IPS-20b (cell line): ENCODE results near the gene CCDC97.

Experiments
- H3K27ac ChIP-seq: one replicate; pipeline ENCODE4 v1.5.1; 2013; ENCODE audit warnings: low read length
- H3K27me3 ChIP-seq: 2 replicates; pipeline ENCODE4 v1.6.1; 2013; ENCODE audit warnings: mild to moderate bottlenecking, low read length, inconsistent platforms; ENCODE audit not compliant: insufficient read depth
- H3K36me3 ChIP-seq: 2 replicates; pipeline ENCODE4 v1.6.1; 2013; ENCODE audit warnings: low read depth, mild to moderate bottlenecking, inconsistent platforms, low read length, moderate library complexity; ENCODE audit not compliant: insufficient read depth
- H3K4me1 ChIP-seq: 2 replicates; pipeline ENCODE4 v1.6.1; 2013; ENCODE audit warnings: mild to moderate bottlenecking, control low read depth, inconsistent platforms, low read length, moderate library complexity; ENCODE audit not compliant: insufficient read depth
- H3K4me3 ChIP-seq: 2 replicates; pipeline ENCODE4 v1.5.1; 2013; ENCODE audit warnings: mild to moderate bottlenecking, low read length, inconsistent platforms
- H3K9ac ChIP-seq: 2 replicates; pipeline ENCODE4 v1.6.1; 2013; ENCODE audit warnings: low read depth, mild to moderate bottlenecking, inconsistent platforms, low read length, moderate library complexity
- H3K9me3 ChIP-seq: 2 replicates; pipeline ENCODE4 v1.6.1; 2013; ENCODE audit warnings: mild to moderate bottlenecking, low read depth, low read length, inconsistent platforms; ENCODE audit not compliant: insufficient read depth

Gene CCDC97

DNA sequence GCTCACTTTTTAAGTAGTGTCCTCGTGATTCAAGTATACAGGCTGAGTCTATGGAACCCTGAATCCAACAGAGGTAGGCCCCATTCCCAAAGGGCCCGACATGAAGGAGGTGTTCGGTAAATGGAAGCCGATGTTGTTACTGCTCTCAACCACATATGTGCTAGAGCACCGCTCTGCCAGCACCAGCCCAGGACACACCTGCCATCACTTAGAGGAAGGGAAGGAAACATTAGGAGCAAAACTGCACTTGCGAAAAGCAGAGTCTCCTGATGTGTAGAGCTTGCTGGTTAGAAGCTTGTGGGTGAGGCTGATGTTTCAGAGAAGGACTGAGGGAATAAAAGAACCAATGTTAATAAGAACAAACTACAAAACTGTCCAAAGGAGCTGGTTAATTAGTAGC, 9.4 kb upstream of the CCDC97 start:
- H3K9ac ChIP-seq = no peak overlapping the region
- peaks cover 100% of the 10 kb centered on the region for H3K36me3 ChIP-seq
- no peaks in the 10 kb centered on the region for H3K27me3 ChIP-seq
- H3K9me3 ChIP-seq = no peaks in the 10 kb centered on the region
- no peaks in the 10 kb centered on the region for H3K4me1 ChIP-seq
- H3K4me3 ChIP-seq = no peak overlapping the region
- H3K27ac ChIP-seq = no peak overlapping the region

DNA sequence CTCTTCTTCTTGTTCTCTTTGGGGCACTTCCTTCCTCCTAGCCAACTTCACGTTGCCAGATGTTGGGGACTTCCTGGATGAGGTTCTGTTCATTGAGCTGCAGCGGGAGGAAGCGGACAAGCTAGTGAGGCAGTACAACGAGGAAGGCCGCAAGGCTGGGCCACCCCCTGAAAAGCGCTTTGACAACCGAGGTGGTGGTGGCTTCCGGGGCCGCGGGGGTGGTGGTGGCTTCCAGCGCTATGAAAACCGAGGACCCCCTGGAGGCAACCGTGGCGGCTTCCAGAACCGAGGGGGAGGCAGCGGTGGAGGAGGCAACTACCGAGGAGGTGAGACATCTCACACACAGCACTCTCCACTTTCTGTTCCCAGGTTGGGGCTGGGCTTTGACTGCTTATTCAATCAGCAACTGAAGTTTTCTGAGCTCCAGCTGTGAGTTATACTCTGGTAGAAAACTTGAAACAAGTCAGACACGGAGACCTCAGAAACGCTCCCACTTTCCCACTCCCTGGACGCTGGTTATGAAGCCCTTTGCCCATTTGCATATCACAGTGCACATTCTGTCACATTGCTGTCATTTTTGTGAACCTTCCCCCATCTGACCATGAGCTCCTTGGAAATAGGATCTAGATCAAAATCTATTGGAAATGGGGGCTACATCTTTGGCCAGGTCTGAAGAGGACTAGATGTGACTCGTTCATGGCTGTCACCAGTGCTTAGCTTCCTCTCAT, 7.2 kb upstream of the CCDC97 start:
- Histone ChIP-seq H3K9ac (no peak overlapping the region), H3K27me3 (no peaks in the 10 kb centered on the region), H3K27ac (no peak overlapping the region), H3K4me3 (no peak overlapping the region), H3K9me3 (no peaks in the 10 kb centered on the region), H3K36me3 (peaks cover 100% of the 10 kb centered on the region), H3K4me1 (no peaks in the 10 kb centered on the region)

DNA sequence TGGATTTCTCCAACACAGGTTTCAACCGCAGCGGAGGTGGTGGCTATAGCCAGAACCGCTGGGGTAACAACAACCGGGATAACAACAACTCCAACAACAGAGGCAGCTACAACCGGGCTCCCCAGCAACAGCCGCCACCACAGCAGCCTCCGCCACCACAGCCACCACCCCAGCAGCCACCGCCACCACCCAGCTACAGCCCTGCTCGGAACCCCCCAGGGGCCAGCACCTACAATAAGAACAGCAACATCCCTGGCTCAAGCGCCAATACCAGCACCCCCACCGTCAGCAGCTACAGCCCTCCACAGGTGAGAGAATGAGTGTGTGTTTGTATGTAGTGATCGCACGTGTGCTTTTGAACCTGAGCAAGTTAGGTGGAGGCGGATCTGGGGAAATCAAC, 6.0 kb upstream of the CCDC97 start:
- Histone ChIP-seq H3K36me3 (peaks cover 92% of the 10 kb centered on the region), H3K9ac (no peak overlapping the region), H3K27me3 (no peaks in the 10 kb centered on the region), H3K4me3 (no peak overlapping the region), H3K4me1 (peaks cover 3% of the 10 kb centered on the region; the same call in 1 of the 2 replicates), H3K9me3 (no peaks in the 10 kb centered on the region), H3K27ac (no peak overlapping the region)

DNA sequence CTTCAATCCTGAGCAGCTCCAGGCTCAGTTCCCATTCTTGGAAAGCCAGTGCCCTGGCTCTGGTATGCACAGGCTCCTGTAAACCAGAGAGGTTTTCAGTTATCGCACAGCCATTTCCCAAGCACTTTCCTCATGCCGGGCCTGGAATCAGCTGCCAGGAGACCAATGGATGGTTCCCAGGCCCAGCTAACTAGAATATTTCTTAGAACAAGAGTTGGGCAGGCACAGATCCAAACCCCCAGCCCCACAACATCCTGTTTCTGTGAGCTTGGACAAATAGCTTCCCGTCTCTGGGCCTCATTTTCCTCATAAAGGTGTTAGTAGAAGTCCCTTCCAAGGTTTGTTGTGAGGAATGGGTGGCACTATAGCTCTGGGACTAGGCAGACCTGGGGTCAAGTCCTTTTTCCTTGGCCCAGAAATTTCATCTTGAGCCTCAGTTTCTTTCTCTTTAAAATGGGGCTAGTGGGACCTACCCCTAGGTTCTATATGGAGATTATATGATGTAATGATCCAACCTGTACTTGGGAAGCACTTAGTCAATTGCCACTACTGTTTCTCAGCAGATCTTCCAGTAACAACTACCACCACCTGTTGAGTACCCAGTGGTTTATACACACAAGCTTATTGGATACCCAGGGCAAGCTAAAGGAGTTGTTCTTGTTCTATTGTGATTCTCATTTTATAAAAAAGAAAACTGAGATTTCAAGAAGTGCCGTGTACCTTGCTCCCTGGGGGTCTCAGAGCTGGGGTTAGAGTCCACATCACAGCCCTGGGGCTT, 5.1 kb upstream of the CCDC97 start:
- Histone ChIP-seq H3K27ac (no peak overlapping the region), H3K4me3 (no peak overlapping the region), H3K36me3 (peaks cover 82% of the 10 kb centered on the region), H3K9me3 (no peaks in the 10 kb centered on the region), H3K4me1 (peaks cover 8% of the 10 kb centered on the region; the same call in 1 of the 2 replicates), H3K27me3 (no peaks in the 10 kb centered on the region), H3K9ac (no peak overlapping the region)

DNA sequence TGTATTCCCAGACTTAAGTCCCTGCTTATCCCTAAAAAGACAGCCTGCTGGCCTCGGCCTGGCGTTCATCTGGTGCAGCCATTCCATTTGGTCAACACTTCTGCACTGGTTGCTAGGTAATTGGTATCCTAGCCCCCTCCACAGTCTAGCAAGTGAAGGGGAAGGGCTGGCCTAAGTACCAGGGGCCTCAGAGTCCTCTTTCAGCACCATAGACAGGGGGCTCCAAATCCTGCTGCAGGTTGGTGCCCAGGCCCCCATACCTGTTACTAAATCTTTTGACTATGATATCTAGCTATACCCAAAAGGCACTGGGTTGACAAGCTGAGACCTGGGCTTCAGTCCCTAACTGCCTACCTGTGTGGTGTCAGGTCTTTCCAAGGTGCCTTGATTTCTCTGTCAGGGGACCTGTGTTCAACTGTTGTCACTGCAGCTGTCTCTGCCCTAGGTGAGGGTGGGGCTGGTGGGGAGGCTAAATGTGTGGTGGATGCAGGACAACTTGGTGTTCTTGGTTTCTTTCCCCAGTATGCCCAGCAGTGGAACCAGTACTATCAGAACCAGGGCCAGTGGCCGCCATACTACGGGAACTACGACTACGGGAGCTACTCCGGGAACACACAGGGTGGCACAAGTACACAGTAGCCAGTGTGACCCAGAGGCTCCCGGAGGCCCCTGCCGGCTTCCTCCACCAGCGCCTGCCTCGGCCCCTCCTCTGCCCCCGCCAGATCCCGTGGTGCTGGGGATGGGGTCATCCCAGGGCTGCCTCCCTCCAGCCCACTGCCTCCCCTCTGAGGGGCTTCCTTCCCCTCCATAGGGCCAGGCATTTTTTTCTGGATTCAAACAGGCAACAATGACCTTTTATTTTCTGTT, 3.8 kb upstream of the CCDC97 start:
- Histone ChIP-seq H3K9ac (no peak overlapping the region), H3K4me3 (no peak overlapping the region), H3K27ac (no peak overlapping the region), H3K4me1 (peaks cover 11% of the 10 kb centered on the region), H3K36me3 (peaks cover 70% of the 10 kb centered on the region), H3K27me3 (no peaks in the 10 kb centered on the region), H3K9me3 (no peaks in the 10 kb centered on the region)

DNA sequence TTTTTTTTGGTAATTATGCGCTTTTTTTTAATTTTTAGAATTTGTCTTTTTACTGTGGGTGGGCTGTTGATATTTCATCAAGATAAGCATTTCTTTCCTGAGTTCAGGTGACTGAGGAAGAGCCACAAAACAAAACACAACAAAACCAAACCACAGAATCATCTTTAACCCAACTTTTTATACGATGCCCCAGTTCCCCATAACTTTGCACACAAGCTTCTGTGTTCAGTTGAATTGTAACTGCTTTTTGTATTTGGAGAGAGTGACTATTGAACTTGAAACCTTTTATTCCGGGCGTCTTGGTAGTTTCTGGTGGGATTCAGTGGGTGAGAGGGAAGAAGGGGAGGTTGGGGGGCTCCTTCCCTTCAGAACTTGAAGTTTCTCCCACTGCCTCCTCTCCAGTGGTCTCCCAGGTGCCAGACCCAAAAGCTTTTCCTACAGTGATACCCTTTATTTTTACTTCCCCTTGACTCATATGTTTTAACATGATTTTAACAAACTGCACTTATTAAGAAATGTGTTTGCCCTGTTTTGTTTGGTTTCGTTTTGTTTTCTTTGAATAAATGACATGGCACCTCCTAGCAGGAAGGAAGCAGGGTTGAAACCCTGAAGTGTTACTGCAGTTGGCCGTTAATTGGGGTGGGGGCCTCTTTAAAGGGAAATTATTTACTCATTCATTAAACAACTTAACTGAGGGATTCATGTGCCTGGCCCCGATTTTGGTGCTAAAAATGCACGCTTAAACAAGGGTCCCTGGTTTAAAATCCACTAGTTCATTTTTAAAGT, 2.7 kb upstream of the CCDC97 start:
- H3K4me1 ChIP-seq = peaks cover 12% of the 10 kb centered on the region
- H3K9me3 ChIP-seq = no peaks in the 10 kb centered on the region
- no peak overlapping the region for H3K9ac ChIP-seq
- no peak overlapping the region for H3K27ac ChIP-seq
- peaks cover 61% of the 10 kb centered on the region for H3K36me3 ChIP-seq
- H3K27me3 ChIP-seq = no peaks in the 10 kb centered on the region
- H3K4me3 ChIP-seq = no peak overlapping the region

DNA sequence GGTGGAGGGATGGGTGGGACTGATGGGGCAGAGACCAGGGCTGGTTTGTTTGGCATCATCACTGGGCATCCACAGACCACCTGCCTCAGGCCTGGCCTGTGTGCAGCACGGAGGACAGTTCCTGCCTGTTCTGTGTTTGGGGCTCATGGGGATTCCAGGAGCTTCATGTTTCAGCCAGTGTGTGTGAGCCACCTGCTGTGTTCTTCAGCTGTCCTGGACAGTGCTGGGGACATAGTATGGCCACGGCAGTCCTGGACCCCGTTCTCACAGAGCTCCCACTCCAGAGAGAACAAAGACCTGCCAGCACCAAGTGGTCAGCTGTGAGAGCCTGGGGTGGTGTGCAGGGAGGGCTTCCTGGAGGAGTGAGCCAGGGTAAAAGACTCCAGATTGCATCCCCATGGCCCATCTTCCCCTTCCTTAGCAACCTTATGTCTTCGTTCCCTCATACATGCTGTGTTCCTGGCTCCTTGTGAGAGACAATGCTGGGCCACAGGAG, 2.0 kb upstream of the CCDC97 start:
- H3K36me3 ChIP-seq = peaks cover 61% of the 10 kb centered on the region
- peak overlapping the region; percentile 36; the same call in 1 of the 2 replicates for H3K9ac ChIP-seq
- H3K9me3 ChIP-seq = no peaks in the 10 kb centered on the region
- H3K4me3 ChIP-seq = no peak overlapping the region
- H3K27me3 ChIP-seq = no peaks in the 10 kb centered on the region
- H3K4me1 ChIP-seq = peaks cover 12% of the 10 kb centered on the region
- peak overlapping the region; percentile 4 for H3K27ac ChIP-seq

DNA sequence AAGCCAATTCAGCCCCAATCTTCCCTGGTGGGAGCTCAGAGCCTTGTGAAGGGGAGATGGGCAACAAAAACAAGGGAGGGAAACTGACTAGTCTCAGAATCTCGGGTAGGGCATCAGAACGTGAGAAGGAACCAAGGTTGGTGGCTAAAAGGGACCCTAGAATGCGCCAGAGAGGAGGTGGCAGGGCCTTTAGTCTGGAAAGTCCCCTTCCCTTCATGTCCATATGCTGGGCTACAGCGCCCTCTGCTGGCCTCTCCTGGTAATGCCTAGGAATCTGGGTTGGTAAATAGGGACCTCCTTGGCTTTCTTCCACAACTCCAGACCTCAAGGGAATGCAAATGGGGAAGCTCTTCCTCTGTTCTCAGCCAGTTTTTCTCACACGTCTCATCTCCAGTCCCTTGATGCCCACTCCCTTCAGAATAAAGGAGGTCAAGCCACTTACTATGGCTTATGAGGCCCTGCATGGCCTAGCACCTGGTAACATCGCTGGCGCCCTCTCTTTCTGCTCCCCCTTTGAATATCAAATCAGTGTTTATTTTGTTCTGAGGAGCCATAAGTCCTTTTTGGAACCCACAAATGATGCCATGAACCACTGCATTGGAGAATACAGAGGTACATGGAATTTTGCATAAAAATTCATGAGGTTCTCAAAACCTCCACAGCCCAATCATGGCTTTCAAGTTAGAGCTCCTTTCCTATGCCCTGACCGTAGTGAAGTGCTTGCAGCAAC, 1.4 kb upstream of the CCDC97 start:
- H3K4me3 ChIP-seq = 0 out of 2 replicates have a peak overlapping the region, but pooled peaks have one; percentile 85
- peak overlapping the region; percentile 36; the same call in 1 of the 2 replicates for H3K9ac ChIP-seq
- H3K36me3 ChIP-seq = peaks cover 60% of the 10 kb centered on the region
- H3K27ac ChIP-seq = peak overlapping the region; percentile 4
- no peaks in the 10 kb centered on the region for H3K27me3 ChIP-seq
- H3K4me1 ChIP-seq = peaks cover 12% of the 10 kb centered on the region
- H3K9me3 ChIP-seq = no peaks in the 10 kb centered on the region

DNA sequence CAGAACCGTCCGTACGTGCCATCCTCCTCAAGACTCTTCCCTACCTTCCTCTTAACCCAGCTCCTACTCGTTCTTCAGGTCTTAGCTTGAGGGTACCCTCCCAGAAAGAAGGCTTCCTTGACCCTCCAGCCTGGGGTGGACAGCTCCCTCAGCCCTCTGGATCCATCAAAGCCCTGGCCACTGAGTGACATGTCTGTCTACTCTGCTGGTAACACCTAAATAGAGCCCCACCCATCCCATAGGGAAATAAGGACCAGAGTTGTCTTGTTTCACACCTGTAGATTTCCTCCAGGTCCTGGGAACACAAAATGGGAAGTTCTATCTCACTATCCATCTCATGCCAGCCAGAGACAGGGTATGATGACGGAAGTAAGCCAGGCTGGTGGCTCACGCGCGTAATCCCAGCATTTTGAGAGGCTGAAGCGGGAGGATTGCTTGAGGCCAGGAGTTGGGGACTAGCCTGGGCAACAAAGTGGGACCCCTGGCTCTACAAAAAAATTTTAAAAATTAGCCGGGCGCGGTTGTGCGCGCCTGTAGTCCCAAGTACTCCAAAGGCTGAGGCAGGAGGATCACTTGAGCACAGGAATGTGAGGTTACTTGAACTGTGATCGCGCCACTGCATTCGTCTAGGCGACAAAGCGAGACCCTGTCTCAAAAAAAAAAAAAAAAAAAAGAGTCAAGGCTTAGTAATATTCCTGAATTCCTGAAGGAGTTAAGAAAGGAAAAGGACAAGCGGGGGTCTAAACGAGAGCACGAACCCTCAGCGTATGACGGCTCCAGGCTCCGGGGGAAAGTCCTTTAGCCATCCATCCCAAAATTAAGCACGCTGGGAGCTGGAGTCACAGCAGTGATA, 566 bp upstream of the CCDC97 start:
- H3K9ac ChIP-seq = peak overlapping the region; percentile 88; the same call in 1 of the 2 replicates
- H3K27ac ChIP-seq = no peak overlapping the region
- no peaks in the 10 kb centered on the region for H3K27me3 ChIP-seq
- peaks cover 52% of the 10 kb centered on the region for H3K36me3 ChIP-seq
- H3K4me3 ChIP-seq = peak overlapping the region; percentile 85
- H3K4me1 ChIP-seq = peaks cover 12% of the 10 kb centered on the region
- H3K9me3 ChIP-seq = no peaks in the 10 kb centered on the region

DNA sequence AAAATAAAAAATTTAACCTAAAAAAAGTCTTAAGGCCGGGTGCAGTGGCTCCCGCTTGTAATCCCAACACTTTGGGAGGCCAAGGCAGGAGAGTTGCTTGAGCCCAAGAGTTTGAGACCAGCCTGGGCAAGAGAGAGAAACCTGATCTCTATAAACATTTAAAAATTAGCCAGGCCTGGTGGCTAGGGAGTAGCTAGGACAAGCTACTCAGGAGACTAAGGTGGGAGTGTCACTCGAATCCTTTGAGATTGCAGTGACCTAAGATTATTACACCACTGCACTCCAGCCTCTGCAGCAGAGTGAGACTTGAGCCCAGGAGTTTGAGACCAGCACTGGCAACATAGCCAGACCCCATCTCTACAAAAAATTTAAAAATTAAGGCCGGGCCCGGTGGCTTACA, 1.1 kb downstream of the CCDC97 start:
- no peaks in the 10 kb centered on the region for H3K9me3 ChIP-seq
- H3K4me1 ChIP-seq = peaks cover 12% of the 10 kb centered on the region
- H3K36me3 ChIP-seq = peaks cover 39% of the 10 kb centered on the region
- no peak overlapping the region for H3K27ac ChIP-seq
- no peaks in the 10 kb centered on the region for H3K27me3 ChIP-seq
- H3K9ac ChIP-seq = peak overlapping the region; percentile 88
- H3K4me3 ChIP-seq = peak overlapping the region; percentile 85
